Loucy (cell line): ENCODE data around the gene PSMB5.

ENCODE experiments used
- H2AFZ ChIP-seq: fragments of 200-600 bp; sonication (generic); 2 replicates; pipeline ENCODE4 v1.6.0; 2016; ENCODE audit warnings: antibody characterized with exemption, mild to moderate bottlenecking, low read length, moderate library complexity
- H3F3A ChIP-seq: fragments of 200-600 bp; 2 replicates; pipeline ENCODE4 v1.6.0; 2016; ENCODE audit warnings: antibody characterized with exemption, low read depth, mild to moderate bottlenecking
- H3K27me3 ChIP-seq: fragments of 200-600 bp; sonication (generic); 2 replicates; pipeline ENCODE4 v1.6.1; 2014; ENCODE audit warnings: low read length, mild to moderate bottlenecking; ENCODE audit not compliant: insufficient read depth, poor library complexity, severe bottlenecking
- H3K36me3 ChIP-seq: fragments of 200-600 bp; sonication (generic); 2 replicates; pipeline ENCODE4 v1.6.1; 2016; ENCODE audit warnings: low read length; ENCODE audit not compliant: insufficient read depth
- H3K4me1 ChIP-seq: fragments of 200-600 bp; sonication (generic); 2 replicates; pipeline ENCODE4 v1.5.1; 2014; ENCODE audit warnings: low read length, mild to moderate bottlenecking; ENCODE audit not compliant: insufficient read depth, poor library complexity, severe bottlenecking
- H3K4me2 ChIP-seq: fragments of 200-600 bp; sonication (generic); 2 replicates; pipeline ENCODE4 v1.6.0; 2014; ENCODE audit warnings: antibody characterized with exemption, low read length, low read depth, mild to moderate bottlenecking; ENCODE audit not compliant: poor library complexity, severe bottlenecking
- H3K4me3 ChIP-seq: fragments of 200-600 bp; sonication (generic); 2 replicates; pipeline ENCODE4 v1.5.1; 2014; ENCODE audit warnings: low read length, mild to moderate bottlenecking, mixed read lengths; ENCODE audit not compliant: poor library complexity, severe bottlenecking
- H3K79me2 ChIP-seq: fragments of 200-600 bp; sonication (generic); 2 replicates; pipeline ENCODE4 v1.6.1; 2014; ENCODE audit warnings: low read length; ENCODE audit not compliant: insufficient read depth
- H3K9ac ChIP-seq: fragments of 200-600 bp; sonication (generic); 2 replicates; pipeline ENCODE4 v1.6.0; 2014; ENCODE audit warnings: mild to moderate bottlenecking, low read depth, low read length, moderate library complexity; ENCODE audit not compliant: poor library complexity, severe bottlenecking
- H3K9me2 ChIP-seq: fragments of 200-600 bp; sonication (generic); replicated peaks from 2 replicates; pipeline ENCODE4 v1.6.1; 2016; ENCODE audit warnings: low read depth, low read length, mixed read lengths
- H3K9me3 ChIP-seq: fragments of 200-600 bp; sonication (generic); 2 replicates; pipeline ENCODE4 v1.6.1; 2014; ENCODE audit warnings: mild to moderate bottlenecking, antibody characterized with exemption, low read length, low read depth; ENCODE audit not compliant: insufficient read depth
- H4K20me1 ChIP-seq: fragments of 200-600 bp; sonication (generic); 2 replicates; pipeline ENCODE4 v1.6.0; 2014; ENCODE audit warnings: antibody characterized with exemption, low read length, mild to moderate bottlenecking; ENCODE audit not compliant: insufficient read depth, poor library complexity, severe bottlenecking
- EZH2phosphoT487 ChIP-seq: fragments of 200-600 bp; IDR thresholded peaks from 2 replicates; pipeline ENCODE4 v1.6.1; 2018; ENCODE audit warnings: antibody characterized with exemption, mild to moderate bottlenecking, moderate library complexity, borderline replicate concordance
- TF ChIP-seq, protein P1 (sequence below): fragments of 200-600 bp; sonication (generic); conservative IDR thresholded peaks from 2 replicates; pipeline ENCODE4 v1.5.1; 2014; ENCODE audit warnings: mild to moderate bottlenecking, antibody characterized with exemption, low read length

Gene PSMB5

DNA sequence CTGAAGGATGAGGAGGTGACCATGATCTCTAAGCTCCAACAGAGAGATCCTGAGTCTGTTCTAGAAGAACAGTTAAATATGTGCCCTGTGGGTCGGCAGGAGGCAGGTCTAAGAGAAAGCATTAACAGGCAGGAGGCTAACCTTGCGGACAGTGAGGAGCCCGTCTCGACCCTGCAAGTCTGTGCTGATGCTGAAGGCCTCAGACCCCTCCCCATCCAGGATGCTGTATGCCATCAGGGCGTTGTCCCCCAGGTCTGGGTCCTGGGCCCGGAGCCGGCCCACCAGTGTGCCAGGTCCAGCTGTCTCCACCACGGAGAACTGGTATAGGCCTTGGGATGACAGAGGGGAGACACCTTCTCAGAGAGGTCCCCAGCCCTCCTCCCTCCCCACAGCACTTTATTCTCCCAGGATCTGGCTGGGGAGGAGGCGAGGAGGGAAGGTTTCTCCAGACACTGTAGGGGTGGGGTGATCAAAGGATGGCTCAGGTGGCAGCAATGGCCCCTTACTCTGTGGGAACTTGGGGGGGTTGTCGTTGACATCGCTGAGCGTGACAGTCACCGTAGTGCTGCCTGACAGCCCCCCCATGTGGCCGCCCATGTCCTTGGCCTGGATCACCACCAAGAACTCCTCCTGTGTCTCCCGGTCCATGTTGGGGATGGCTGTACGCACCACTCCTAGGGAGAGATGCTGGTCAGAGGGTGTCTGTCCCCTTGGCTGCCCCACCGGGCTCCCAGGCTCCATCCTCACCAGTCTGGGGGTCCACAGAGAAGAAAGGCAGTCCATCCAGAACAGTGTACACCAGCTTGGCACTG lies 19.5 kb upstream of the PSMB5 start:
- H4K20me1 ChIP-seq, result no peaks in the 10 kb centered on the region
- no peak overlapping the region for H2AFZ ChIP-seq
- H3K79me2 ChIP-seq, result no peaks in the 10 kb centered on the region
- no peaks in the 10 kb centered on the region for H3F3A ChIP-seq
- no peaks in the 10 kb centered on the region for H3K9me3 ChIP-seq
- peaks cover 13% of the 10 kb centered on the region for H3K4me1 ChIP-seq
- H3K36me3 ChIP-seq, result peaks cover 7% of the 10 kb centered on the region; the same call in 1 of the 2 replicates
- no peak overlapping the region for H3K9ac ChIP-seq
- no peaks in the 10 kb centered on the region for H3K27me3 ChIP-seq
- no peak overlapping the region for H3K4me2 ChIP-seq
- no peak for TF ChIP-seq EZH2phosphoT487
- TF ChIP-seq, protein P1, sequence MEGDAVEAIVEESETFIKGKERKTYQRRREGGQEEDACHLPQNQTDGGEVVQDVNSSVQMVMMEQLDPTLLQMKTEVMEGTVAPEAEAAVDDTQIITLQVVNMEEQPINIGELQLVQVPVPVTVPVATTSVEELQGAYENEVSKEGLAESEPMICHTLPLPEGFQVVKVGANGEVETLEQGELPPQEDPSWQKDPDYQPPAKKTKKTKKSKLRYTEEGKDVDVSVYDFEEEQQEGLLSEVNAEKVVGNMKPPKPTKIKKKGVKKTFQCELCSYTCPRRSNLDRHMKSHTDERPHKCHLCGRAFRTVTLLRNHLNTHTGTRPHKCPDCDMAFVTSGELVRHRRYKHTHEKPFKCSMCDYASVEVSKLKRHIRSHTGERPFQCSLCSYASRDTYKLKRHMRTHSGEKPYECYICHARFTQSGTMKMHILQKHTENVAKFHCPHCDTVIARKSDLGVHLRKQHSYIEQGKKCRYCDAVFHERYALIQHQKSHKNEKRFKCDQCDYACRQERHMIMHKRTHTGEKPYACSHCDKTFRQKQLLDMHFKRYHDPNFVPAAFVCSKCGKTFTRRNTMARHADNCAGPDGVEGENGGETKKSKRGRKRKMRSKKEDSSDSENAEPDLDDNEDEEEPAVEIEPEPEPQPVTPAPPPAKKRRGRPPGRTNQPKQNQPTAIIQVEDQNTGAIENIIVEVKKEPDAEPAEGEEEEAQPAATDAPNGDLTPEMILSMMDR, result peak; percentile 69
- H3K4me3 ChIP-seq, result no peak overlapping the region
- H3K9me2 ChIP-seq, result no peaks in the 10 kb centered on the region

DNA sequence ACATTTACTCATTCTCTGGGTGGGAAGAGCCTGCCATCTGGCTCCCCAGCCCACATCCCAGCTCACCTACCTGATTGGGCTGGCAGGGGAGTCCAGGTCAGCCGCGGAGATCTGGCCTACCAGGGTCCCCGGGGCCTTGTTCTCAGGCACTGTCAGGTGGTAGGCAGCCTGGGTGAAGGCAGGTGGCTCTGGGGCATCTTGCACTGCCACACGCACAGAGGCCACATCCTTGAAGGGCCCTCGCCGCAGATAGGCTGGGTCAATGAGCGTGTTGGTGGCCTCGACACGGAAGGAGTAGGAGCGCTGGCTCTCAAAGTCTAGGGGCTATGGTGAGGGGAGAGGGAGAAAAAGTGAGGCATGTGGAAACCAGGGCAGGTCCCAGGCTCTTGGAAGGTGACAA lies 18.7 kb upstream of the PSMB5 start:
- no peak overlapping the region for H3K4me2 ChIP-seq

DNA sequence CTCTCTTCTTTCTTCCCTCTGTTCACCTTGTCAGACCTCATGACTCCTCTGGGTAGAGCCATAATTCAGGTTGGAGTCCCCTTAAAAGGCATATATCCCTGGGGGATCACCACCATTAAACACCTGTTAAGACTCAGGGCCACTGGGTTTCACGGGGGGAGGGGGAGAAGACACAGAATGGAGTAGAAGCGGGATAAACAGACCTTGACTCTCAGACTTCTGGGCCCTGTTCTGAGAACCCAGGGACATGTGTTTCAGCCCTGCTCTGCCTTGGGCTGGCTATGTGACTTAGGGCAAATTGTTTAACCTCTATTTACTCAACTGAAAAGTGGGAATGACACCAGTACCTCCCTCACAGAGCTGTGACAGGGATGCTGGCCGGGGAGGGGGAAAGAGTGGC lies 18.0 kb upstream of the PSMB5 start:
- Histone ChIP-seq H2AFZ (no peak overlapping the region), H3K4me1 (peaks cover 10% of the 10 kb centered on the region), H3K9me2 (no peaks in the 10 kb centered on the region), H3K9ac (no peak overlapping the region), H4K20me1 (no peaks in the 10 kb centered on the region), H3K79me2 (no peaks in the 10 kb centered on the region), H3K4me3 (no peak overlapping the region), H3K9me3 (no peaks in the 10 kb centered on the region), H3K4me2 (no peak overlapping the region), H3K27me3 (no peaks in the 10 kb centered on the region), H3F3A (no peaks in the 10 kb centered on the region), H3K36me3 (no peaks in the 10 kb centered on the region)
- TF ChIP-seq, protein P1, result no peak
- TF ChIP-seq EZH2phosphoT487, result no peak

More for the DNA sequence above, 18.7 kb upstream of the PSMB5 start:
- Histone ChIP-seq H3K36me3 (no peaks in the 10 kb centered on the region), H4K20me1 (no peaks in the 10 kb centered on the region), H2AFZ (no peak overlapping the region), H3F3A (no peaks in the 10 kb centered on the region), H3K4me1 (peaks cover 13% of the 10 kb centered on the region), H3K9me2 (no peaks in the 10 kb centered on the region), H3K9me3 (no peaks in the 10 kb centered on the region), H3K4me3 (no peak overlapping the region), H3K79me2 (no peaks in the 10 kb centered on the region), H3K9ac (no peak overlapping the region), H3K27me3 (no peaks in the 10 kb centered on the region)
- TF ChIP-seq, protein P1, result no peak
- TF ChIP-seq EZH2phosphoT487, result no peak
